CD4-positive, alpha-beta T cell treated with Interleukin-2 at 100 ng/mL for 4 hours (primary cell): ENCODE data around the gene MRPL2.
"Not testable (repeated sequence)": the region's sequence is repeated elsewhere in the genome, so short reads cannot be mapped to it uniquely, and the experiment has no call there.

Experiments used
- DNase-seq: peaks from one replicate; pipeline ENCODE4 v3.0.0-alpha.2; 2020; ENCODE audit warnings: low spot score

The MRPL2 gene

DNA sequence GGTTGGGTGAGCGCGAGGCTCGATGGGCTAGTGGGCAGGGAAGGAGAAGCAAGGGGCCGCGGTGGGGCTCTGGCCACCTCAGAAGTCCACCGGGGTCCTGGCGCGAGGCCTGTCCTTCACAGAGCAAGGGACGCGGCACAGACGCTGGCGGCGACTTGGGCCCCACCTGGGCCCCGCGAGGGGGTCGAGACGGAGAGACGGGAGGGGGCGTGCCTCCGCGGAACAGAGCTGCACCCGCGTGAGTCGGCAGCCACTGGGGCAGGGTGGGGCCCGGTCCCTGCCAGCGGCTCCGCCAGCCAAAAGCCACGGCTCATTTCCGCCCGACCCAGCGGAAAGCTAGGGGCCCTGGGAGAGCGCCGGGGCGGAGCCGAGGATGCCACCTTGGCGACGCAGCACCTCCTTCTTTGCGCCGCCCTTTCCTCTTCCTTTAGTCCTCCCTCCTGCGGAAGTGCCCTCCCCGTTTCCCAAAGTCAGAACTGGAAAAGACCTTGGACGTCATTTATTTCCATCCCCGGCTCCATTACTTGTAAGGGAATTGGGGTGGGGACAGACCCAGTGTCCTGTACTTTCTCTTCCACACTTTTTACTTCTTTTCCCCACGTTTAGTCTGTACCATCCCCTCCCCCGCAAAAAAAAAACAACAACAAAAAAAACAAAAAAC, 5.6 kb downstream of the MRPL2 start, which contains the start of gene CUL7:
CUL7 (minus strand) TSS at position 307 of the 661 bp plus-strand sequence. CDS start 1,063 bp downstream, outside the sequence.
- DNase-seq = peak; percentile 92

DNA sequence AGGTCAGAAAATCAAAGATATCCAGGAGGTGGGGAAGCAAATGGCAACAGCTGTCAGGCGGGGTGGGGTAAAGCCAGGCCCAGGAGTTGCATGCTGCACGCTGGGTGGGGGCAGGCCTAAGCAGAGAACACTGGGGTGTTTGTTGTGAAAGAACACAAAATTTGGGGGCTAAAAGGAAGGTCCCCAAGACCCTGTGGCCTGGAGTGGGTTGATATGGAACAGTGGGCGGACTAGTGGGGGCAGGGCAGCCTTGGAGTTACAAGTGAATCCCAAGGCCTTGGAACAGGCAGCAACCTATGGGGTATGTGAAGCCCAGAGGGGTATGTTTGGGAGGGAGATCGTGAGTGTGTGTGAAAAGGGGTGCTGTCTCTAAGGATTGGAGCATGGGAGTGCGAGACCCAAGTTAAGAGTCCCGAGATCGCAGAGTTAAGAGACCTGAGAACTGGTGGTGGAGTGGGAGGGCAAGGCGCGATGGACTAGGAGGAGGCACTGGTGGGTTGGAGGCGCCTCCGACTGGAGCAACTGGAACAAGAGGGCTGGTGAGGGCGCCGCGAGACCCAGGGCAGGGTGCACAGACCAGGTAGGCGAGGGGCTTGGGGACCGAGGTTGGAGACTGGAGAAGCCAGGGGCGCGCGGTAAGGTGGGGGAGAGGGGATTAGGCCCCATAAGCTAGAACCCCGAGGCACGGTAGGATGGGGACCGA, 6.2 kb downstream of the MRPL2 start:
- no peak for DNase-seq

DNA sequence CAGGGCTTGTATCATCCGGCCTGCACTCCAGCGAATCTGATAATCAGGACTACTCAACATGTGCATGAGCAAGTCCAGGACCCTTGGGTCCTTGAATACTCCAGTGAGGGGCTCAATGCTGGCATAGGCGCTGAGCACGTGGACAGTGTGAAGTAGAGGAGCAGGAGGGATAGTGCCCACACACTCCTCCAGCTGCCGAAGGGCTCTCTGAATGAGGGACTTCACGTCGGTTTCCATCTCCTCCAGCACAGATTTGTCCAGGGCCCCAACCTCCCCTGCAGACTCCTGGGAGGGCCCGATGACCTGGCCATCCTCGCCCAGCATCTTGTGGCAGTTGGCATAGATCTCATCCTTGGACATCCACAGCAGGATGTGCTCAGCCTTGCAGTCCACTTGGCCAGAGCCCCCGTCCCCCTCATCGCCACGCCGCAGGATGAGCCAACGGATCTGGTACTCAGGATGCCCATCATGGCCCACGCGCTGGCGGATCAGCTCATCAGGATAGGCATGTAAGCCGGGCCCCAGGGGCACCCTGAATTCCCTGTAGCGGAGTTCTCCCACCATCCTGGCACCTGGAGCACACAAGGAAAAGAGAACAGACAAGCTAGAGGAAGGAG, 6.9 kb downstream of the MRPL2 start:
- no peak for DNase-seq

- DNase-seq = no peak
These were observed 8.3 kb downstream of the MRPL2 start for GRCh38 chr6:43050981-43051380.

DNA sequence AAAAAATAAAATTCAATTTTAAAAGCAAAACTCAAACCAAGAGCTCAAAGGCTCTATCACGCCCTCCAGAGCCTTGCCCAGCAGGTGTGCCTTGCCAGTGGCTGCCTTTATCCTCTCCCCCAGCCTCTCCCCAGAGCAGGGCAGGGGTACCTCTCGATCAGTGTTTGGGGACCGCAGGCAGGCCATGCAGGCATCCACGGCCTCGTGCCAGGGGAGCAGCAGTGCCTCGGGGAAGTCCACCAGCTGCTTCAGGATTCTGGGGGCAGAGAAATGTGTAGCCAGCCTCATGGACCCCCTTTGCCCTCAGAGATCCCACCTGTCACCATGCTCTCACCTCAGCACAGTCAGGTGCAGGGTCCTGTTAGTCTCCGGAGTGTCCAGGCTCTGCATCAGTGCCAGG, 11.2 kb downstream of the MRPL2 start:
- DNase-seq = no peak

DNA sequence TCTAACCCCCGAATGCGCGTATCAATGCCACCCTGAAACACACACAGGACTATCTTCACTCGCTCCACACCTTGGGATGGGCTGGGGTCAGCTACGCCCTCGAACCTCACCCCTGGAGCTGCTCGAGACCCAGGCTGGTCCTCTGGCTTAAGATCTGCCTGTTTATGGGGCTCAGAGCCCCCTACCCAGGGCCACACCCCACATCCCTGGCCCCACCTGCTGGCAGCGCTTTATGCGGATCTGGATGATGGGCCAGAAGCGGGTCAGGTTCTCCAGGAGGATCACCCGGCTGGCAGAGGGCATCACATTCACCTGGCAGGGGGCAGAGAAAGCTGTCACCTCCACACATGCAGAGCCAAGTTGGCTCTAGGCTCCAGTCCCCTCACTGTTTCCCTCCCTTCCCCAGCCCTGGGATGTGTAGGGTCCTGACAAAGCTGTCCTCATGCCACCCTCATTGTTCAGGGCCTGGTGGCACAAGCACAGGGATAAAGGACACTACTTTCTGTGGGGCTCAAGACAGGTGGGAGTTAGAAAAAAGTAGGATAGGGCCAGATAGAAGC, 13.8 kb downstream of the MRPL2 start:
- no peak for DNase-seq

GRCh38 chr6:43043310-43043709, 15.9 kb downstream of the MRPL2 start:
- DNase-seq = no peak

DNA sequence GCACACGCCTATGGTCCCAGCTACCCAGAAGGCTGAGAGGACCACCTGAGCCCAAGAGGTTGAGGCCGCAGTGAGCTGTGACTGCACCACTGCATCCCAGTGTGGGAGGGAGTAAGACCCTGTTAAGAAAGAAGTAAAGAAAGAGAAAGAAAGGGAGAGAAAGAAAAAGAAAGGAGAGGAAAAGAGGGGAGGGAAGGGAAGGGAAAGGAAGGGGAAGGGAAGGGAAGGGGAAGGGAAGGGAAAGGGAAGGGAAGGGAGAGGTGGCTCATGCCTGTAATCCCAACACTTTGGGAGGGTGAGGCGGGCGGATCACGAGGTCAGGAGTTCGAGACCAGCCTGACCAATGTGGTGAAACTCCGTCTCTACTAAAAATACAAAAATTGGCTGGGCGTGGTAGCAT, 17.8 kb downstream of the MRPL2 start:
- DNase-seq = not testable (repeated sequence)

GRCh38 chr6:43040542-43041257, 18.5 kb downstream of the MRPL2 start:
- DNase-seq = no peak

DNA sequence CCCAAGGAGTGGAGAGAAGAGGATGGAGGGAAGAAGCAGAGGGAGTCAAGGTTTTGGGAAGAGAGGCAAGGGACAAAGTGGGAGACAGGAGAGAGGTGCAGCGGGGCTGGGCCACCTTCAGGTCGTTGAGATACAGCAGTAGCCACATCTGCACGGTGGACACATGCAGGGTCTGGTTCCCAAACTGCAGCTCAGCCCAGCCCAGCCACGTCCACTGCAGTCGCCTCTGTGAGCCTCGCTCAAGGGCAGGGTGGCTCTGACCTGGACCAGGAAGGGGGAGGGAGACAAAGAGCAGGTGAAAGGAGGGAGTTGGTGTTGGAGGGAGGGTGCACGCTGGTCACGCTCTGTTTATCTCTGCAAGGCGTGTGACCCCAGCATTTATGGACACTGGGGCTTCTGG, 20.5 kb downstream of the MRPL2 start:
- DNase-seq = no peak

GRCh38 chr6:43037706-43038105, 21.5 kb downstream of the MRPL2 start:
- DNase-seq = no peak

DNA sequence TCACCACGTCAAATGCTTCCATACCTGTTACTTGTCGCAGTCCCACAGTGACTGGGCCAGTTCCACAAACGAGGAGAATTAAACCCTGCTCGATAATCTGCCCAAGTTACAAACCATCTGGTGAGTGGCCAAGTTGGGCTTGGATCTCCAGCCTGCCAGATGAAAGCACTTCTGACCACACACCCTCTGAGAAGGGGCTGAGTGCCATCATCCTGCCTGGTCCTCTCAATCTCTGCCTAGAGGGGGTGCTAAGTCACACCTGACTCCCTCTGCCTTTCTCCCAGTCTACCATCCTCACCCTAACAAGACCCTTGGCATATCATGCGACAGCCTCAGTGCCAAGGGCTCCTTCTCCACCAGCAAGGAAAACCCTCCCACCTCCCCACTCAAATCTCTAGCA, 22.0 kb downstream of the MRPL2 start:
- no peak for DNase-seq

GRCh38 chr6:43036712-43037111, 22.5 kb downstream of the MRPL2 start:
- no peak for DNase-seq

- no peak for DNase-seq
These were observed 23.6 kb downstream of the MRPL2 start for GRCh38 chr6:43035495-43036194.

DNA sequence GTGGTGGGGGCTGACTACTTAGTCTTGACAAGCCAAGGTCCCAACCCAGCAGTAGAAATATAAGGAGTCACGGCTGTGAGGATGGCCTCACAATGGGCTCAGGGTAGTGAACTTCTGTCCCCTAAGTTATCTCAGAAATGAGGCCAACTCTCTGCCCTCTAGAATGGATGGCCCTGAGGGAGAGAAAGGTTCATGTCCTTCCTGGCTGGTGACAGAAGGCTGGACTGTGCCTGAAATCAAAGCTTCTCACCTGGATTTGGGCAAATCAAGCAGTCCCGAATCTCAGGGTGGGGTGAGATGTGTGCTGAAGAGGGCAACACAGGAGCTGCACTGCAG, 25.1 kb downstream of the MRPL2 start:
- no peak for DNase-seq

DNA sequence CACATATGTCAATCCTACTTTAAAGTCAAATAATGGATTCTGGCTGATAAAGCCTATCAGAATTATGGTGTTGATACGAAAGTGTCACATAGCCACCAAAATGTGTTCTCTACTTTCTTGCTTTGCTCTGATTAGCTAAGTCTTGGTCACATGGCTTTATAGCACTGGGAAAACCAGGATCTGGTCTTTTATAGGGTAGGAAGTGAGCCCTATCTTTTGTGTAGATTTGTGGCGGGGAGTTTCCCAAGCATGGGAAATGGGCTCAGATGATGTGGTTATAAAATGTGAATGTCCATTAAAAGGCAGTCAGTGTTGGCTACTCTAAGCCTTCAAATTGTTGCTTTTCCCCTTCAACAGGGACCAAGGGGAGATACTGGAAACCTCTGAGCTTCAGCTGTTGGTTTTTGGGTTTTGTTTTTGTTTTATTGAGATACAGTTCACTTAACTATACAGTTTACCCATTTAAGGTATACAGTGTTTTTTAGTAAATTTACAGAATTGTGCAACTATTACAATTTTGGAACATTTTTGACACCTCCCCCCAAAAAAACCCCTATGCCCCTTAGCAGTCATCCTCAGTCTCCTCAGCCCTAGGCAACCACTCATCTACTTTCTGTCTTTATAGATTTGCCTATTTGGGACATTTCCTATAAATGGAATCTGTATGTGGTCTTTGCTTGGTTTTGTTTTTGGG, 25.6 kb downstream of the MRPL2 start:
- DNase-seq = no peak

- no peak for DNase-seq
These were observed 26.9 kb downstream of the MRPL2 start for GRCh38 chr6:43032326-43032725.

GRCh38 chr6:43029120-43029519, 30.1 kb downstream of the MRPL2 start:
- DNase-seq = no peak

- DNase-seq = no peak
These were observed 32.9 kb downstream of the MRPL2 start for GRCh38 chr6:43026365-43026764.

DNA sequence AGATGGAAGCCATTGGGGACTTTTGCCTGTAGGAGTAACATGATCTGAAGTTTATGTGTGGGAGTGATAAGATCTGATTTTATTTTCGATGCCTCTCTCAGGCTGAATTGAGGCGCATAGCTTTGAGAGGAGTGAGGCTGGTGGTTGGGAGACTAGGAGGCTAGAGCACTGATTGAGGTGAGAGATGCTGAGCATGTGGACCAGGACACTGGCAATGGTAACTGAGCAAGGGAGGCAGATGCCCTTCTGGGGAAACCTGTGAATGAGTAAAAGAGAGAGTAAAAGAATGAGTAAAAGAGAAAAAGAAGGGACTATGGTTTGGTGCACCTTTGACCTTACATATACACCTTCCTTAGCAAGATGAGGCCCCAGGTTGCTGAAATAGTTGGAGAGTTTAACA, 34.8 kb downstream of the MRPL2 start:
- DNase-seq = no peak
